NCI-H345 (cell line): ENCODE results near the gene PACS1.
"Not testable (repeated sequence)": the region's sequence is repeated elsewhere in the genome, so short reads cannot be mapped to it uniquely, and the experiment has no call there.

Source experiments
- DNase-seq: peaks from one replicate; lab custom pipeline; 2025; lab: John Stamatoyannopoulos, UW

The PACS1 gene

GRCh38 chr11:66226101-66226500 lies 156.0 kb downstream of the PACS1 start:
- no peak for DNase-seq

GRCh38 chr11:66227700-66228099 lies 157.6 kb downstream of the PACS1 start:
- no peak for DNase-seq

- no peak for DNase-seq
Measured at GRCh38 chr11:66228521-66228920, 158.4 kb downstream of the PACS1 start.

- DNase-seq, result no peak
Measured at GRCh38 chr11:66230156-66230555, 160.1 kb downstream of the PACS1 start.

GRCh38 chr11:66230978-66231377 lies 160.9 kb downstream of the PACS1 start:
- no peak for DNase-seq

GRCh38 chr11:66231561-66231960 lies 161.5 kb downstream of the PACS1 start:
- DNase-seq, result peak; percentile 85

- no peak for DNase-seq
Measured at GRCh38 chr11:66232769-66233168, 162.7 kb downstream of the PACS1 start.

GRCh38 chr11:66233301-66233700 lies 163.2 kb downstream of the PACS1 start:
- no peak for DNase-seq

GRCh38 chr11:66235141-66235540 lies 165.1 kb downstream of the PACS1 start:
- no peak for DNase-seq

- no peak for DNase-seq
Measured at GRCh38 chr11:66237867-66238266, 167.8 kb downstream of the PACS1 start.

GRCh38 chr11:66238786-66239413 lies 168.8 kb downstream of the PACS1 start:
- DNase-seq, result no peak

GRCh38 chr11:66239511-66239910 lies 169.4 kb downstream of the PACS1 start:
- DNase-seq, result no peak

- no peak for DNase-seq
Measured at GRCh38 chr11:66239998-66240780, 170.1 kb downstream of the PACS1 start.

- no peak for DNase-seq
Measured at GRCh38 chr11:66240781-66241136, 170.7 kb downstream of the PACS1 start.

GRCh38 chr11:66242095-66242765 lies 172.2 kb downstream of the PACS1 start:
- no peak for DNase-seq

- no peak for DNase-seq
Measured at GRCh38 chr11:66243782-66244535, 173.9 kb downstream of the PACS1 start.

GRCh38 chr11:66247295-66247694 lies 177.2 kb downstream of the PACS1 start:
- no peak for DNase-seq

GRCh38 chr11:66247801-66248200 lies 177.7 kb downstream of the PACS1 start:
- no peak for DNase-seq

- no peak for DNase-seq
Measured at GRCh38 chr11:66248903-66249302, 178.8 kb downstream of the PACS1 start.

GRCh38 chr11:66251809-66252208 lies 181.7 kb downstream of the PACS1 start:
- no peak for DNase-seq

- DNase-seq, result not testable (repeated sequence)
Measured at GRCh38 chr11:66253081-66253480, 183.0 kb downstream of the PACS1 start.

- DNase-seq, result no peak
Measured at GRCh38 chr11:66258473-66258893, 188.4 kb downstream of the PACS1 start.
